GM23248 (cell line): Measurements from ENCODE around the gene ABCG2. TPM values are rescaled to one million over a fixed set of nuclear protein-coding genes. Genes with fewer than 3 reads are reported as not detected.
A peak's percentile ranks its signal among the peaks of the same experiment; 100 is the strongest.

Experiments used
- DNase-seq: peaks from one replicate; pipeline ENCODE4 v3.0.0-alpha.2; 2015
- H2AFZ ChIP-seq: fragments of 200-600 bp; sonication (generic); 2 replicates; pipeline ENCODE4 v1.6.1; 2016; ENCODE audit warnings: antibody characterized with exemption
- H3F3A ChIP-seq: fragments of 200-600 bp; sonication (generic); 2 replicates; pipeline ENCODE4 v1.6.1; 2016; ENCODE audit warnings: mild to moderate bottlenecking, antibody characterized with exemption, mixed run types; ENCODE audit not compliant: insufficient read depth
- H3K27ac ChIP-seq: fragments of 200-600 bp; sonication (generic); 2 replicates; pipeline ENCODE4 v1.5.1; 2016; ENCODE audit warnings: mild to moderate bottlenecking
- H3K27me3 ChIP-seq: fragments of 200-600 bp; sonication (generic); replicated peaks from 2 replicates; pipeline ENCODE4 v1.6.1; 2016; ENCODE audit warnings: mild to moderate bottlenecking; ENCODE audit not compliant: insufficient read depth
- H3K36me3 ChIP-seq: fragments of 200-600 bp; sonication (generic); 2 replicates; pipeline ENCODE4 v1.6.1; 2016; ENCODE audit warnings: low read depth, mild to moderate bottlenecking
- H3K4me1 ChIP-seq: fragments of 200-600 bp; sonication (generic); 2 replicates; pipeline ENCODE4 v1.6.1; 2016; ENCODE audit warnings: mild to moderate bottlenecking; ENCODE audit not compliant: insufficient read depth
- H3K4me2 ChIP-seq: fragments of 200-600 bp; sonication (generic); one replicate; pipeline ENCODE4 v1.6.1; 2016; ENCODE audit warnings: mild to moderate bottlenecking; ENCODE audit not compliant: unreplicated experiment
- H3K4me3 ChIP-seq: fragments of 200-600 bp; sonication (generic); 2 replicates; pipeline ENCODE4 v1.5.1; 2016; ENCODE audit warnings: mild to moderate bottlenecking
- H3K79me2 ChIP-seq: fragments of 200-600 bp; sonication (generic); 2 replicates; pipeline ENCODE4 v1.6.1; 2016; ENCODE audit warnings: mild to moderate bottlenecking; ENCODE audit not compliant: insufficient read depth
- H3K9ac ChIP-seq: fragments of 200-600 bp; sonication (generic); 2 replicates; pipeline ENCODE4 v1.6.1; 2016; ENCODE audit warnings: mild to moderate bottlenecking
- H3K9me2 ChIP-seq: fragments of 200-600 bp; sonication (generic); 2 replicates; pipeline ENCODE4 v1.6.1; 2016; ENCODE audit warnings: mixed run types, mild to moderate bottlenecking, moderate library complexity; ENCODE audit not compliant: insufficient read depth
- H3K9me3 ChIP-seq: fragments of 200-600 bp; sonication (generic); one replicate; pipeline ENCODE4 v1.6.1; 2017; ENCODE audit warnings: low read depth
- H4K20me1 ChIP-seq: fragments of 200-600 bp; sonication (generic); 2 replicates; pipeline ENCODE4 v1.6.0; 2016; ENCODE audit not compliant: insufficient read depth
- EZH2 ChIP-seq: fragments of 200-600 bp; sonication (generic); IDR thresholded peaks from 2 replicates; pipeline ENCODE4 v1.6.1; 2018; ENCODE audit warnings: antibody characterized with exemption, mild to moderate bottlenecking; ENCODE audit not compliant: insufficient read depth, poor library complexity, severe bottlenecking
- EZH2phosphoT487 ChIP-seq: fragments of 200-600 bp; sonication (generic); IDR thresholded peaks from 2 replicates; pipeline ENCODE4 v1.6.1; 2018; ENCODE audit warnings: antibody characterized with exemption, moderate library complexity, mild to moderate bottlenecking, low read depth; ENCODE audit not compliant: insufficient read depth
- WGBS, 2 experiments: methylation state at CpG; one replicate each; pipeline ENCODE4 v1.1.6; 2015 to 2017; ENCODE audit warnings: low lambda C conversion rate in 2 of 2, low coverage in 1 of 2; ENCODE audit errors: missing lambda C conversion rate in 2 of 2; 5-methylcytosine and 5-hydroxymethylcytosine counted together
- in situ Hi-C: fragments of 300-500 bp; cut with MboI; formaldehyde crosslinking; loops from 2 replicates; pipeline ENCODE4 v1.15.0; 2020
- polyA plus RNA-seq: library from polyadenylated mRNA; unstranded; fragments of >200 nt; fragmentation: Nextera tagmentation; extraction: Ambion mirVana; gene quantifications from 2 replicates; pipeline ENCODE4 v1.2.1, GENCODE V29; 2016
- small RNA-seq: library from RNA; depleted of rRNA; stranded (forward); fragments of <200 nt; gene quantifications from one replicate; pipeline ENCODE3, GENCODE V24; 2014; ENCODE audit warnings: low read depth, low replicate concordance
- total RNA-seq: library from RNA; depleted of rRNA; stranded (reverse); fragments of >200 nt; shearing (Covaris generic); gene quantifications from 2 replicates; pipeline ENCODE4 v1.2.3, GENCODE V29; 2014; rRNA removed

The ABCG2 gene
- total and polyA plus RNA-seq, 2 experiments from 2014 or later = 0.05 to 0.11 TPM

- in situ Hi-C loops = loop anchor here (25.0 kb wide), 1 partner anchor 469 kb away; the partner anchor contains the start of gene PYURF
- no peaks in the 10 kb centered on the region for H3F3A ChIP-seq
- no peaks in the 10 kb centered on the region for H3K79me2 ChIP-seq
- no peak overlapping the region for H3K27ac ChIP-seq
- no peaks in the 10 kb centered on the region for H3K4me1 ChIP-seq
- H4K20me1 ChIP-seq = no peaks in the 10 kb centered on the region
- no peak for TF ChIP-seq EZH2
- TF ChIP-seq EZH2phosphoT487 = no peak
- no peak overlapping the region for H2AFZ ChIP-seq
- H3K4me2 ChIP-seq = no peak overlapping the region
- DNase-seq = no peak
- H3K9me2 ChIP-seq = no peaks in the 10 kb centered on the region
- H3K9ac ChIP-seq = no peak overlapping the region
- H3K9me3 ChIP-seq = no peaks in the 10 kb centered on the region
- H3K27me3 ChIP-seq = no peaks in the 10 kb centered on the region
- WGBS, 2 experiments = 96 to 100% methylated on average over 1 of the region's 1 CpG
- no peak overlapping the region for H3K4me3 ChIP-seq
- peaks cover 83% of the 10 kb centered on the region for H3K36me3 ChIP-seq
Observed at GRCh38 chr4:88043001-88043400, 115.4 kb downstream of the ABCG2 start.

- Histone ChIP-seq H3K4me2 (no peak overlapping the region), H2AFZ (no peak overlapping the region), H3K4me3 (no peak overlapping the region), H3K9me2 (no peaks in the 10 kb centered on the region), H3F3A (no peaks in the 10 kb centered on the region), H3K36me3 (peaks cover 84% of the 10 kb centered on the region), H3K79me2 (no peaks in the 10 kb centered on the region), H3K4me1 (no peaks in the 10 kb centered on the region), H3K27me3 (no peaks in the 10 kb centered on the region), H4K20me1 (no peaks in the 10 kb centered on the region), H3K9me3 (no peaks in the 10 kb centered on the region), H3K27ac (no peak overlapping the region), H3K9ac (no peak overlapping the region)
- WGBS, 2 experiments = 87 to 96% methylated on average over 2 of the region's 2 CpGs
- in situ Hi-C loops = loop anchor here (25.0 kb wide), 1 partner anchor 471 kb away; the partner anchor contains the start of gene PYURF
- DNase-seq = no peak
- TF ChIP-seq EZH2phosphoT487 = no peak
- no peak for TF ChIP-seq EZH2
Observed at GRCh38 chr4:88041626-88042025, 116.8 kb downstream of the ABCG2 start.

- H3K9me3 ChIP-seq = no peaks in the 10 kb centered on the region
- 94 to 96% methylated on average over 3 of the region's 3 CpGs for WGBS, 2 experiments
- H3K79me2 ChIP-seq = no peaks in the 10 kb centered on the region
- H2AFZ ChIP-seq = no peak overlapping the region
- no peak overlapping the region for H3K9ac ChIP-seq
- DNase-seq = peak; percentile 10
- peaks cover 86% of the 10 kb centered on the region for H3K36me3 ChIP-seq
- in situ Hi-C loops = loop anchor here (25.0 kb wide), 1 partner anchor 472 kb away; the partner anchor contains the start of gene PYURF
- H3K4me2 ChIP-seq = no peak overlapping the region
- no peaks in the 10 kb centered on the region for H3K9me2 ChIP-seq
- H4K20me1 ChIP-seq = no peaks in the 10 kb centered on the region
- H3K4me1 ChIP-seq = no peaks in the 10 kb centered on the region
- H3K4me3 ChIP-seq = no peak overlapping the region
- TF ChIP-seq EZH2 (no peak), EZH2phosphoT487 (no peak)
- H3F3A ChIP-seq = no peaks in the 10 kb centered on the region
- H3K27me3 ChIP-seq = no peaks in the 10 kb centered on the region
- no peak overlapping the region for H3K27ac ChIP-seq
Observed at GRCh38 chr4:88040707-88041106, 117.7 kb downstream of the ABCG2 start.

Small RNAs within 50 kb of the gene (small RNA-seq; reads per million reads assigned to genes)
- gene RNU6-818P = not detected
- not detected for gene RNU6ATAC31P

Other genes starting within 250 kb of the ABCG2 start
- 2.7 and 3.1 TPM in 2 replicates for gene SPP1, start 182.9 kb downstream of the ABCG2 start, total RNA-seq
- gene SPP1, start 182.9 kb downstream of the ABCG2 start, polyA plus RNA-seq = 3.5 and 4.4 TPM in 2 replicates
- gene PKD2, start 151.0 kb downstream of the ABCG2 start, total RNA-seq = 125 and 136 TPM in 2 replicates
- 33.0 and 35.0 TPM in 2 replicates for gene PKD2, start 151.0 kb downstream of the ABCG2 start, polyA plus RNA-seq
- 4.6 and 8.2 TPM in 2 replicates for gene PPM1K, start 125.9 kb upstream of the ABCG2 start, total RNA-seq
- 4.3 and 5.5 TPM in 2 replicates for gene PPM1K, start 125.9 kb upstream of the ABCG2 start, polyA plus RNA-seq
- gene HERC6, start 220.2 kb upstream of the ABCG2 start, total RNA-seq = 0.51 and 1.1 TPM in 2 replicates
- gene HERC6, start 220.2 kb upstream of the ABCG2 start, polyA plus RNA-seq = 1.2 and 1.3 TPM in 2 replicates